Activated T-helper 9 cell treated with anti-CD3 and anti-CD28 coated beads, Interleukin-2, amount 50 U/mL, for 16 hours (primary cell): ENCODE data around the gene TNIK.
A peak's percentile ranks its signal among the peaks of the same experiment; 100 is the strongest.

Experiments used
- DNase-seq: peaks from one replicate; pipeline ENCODE4 v3.0.0-alpha.2; 2020; ENCODE audit warnings: low read depth

TNIK gene

DNA sequence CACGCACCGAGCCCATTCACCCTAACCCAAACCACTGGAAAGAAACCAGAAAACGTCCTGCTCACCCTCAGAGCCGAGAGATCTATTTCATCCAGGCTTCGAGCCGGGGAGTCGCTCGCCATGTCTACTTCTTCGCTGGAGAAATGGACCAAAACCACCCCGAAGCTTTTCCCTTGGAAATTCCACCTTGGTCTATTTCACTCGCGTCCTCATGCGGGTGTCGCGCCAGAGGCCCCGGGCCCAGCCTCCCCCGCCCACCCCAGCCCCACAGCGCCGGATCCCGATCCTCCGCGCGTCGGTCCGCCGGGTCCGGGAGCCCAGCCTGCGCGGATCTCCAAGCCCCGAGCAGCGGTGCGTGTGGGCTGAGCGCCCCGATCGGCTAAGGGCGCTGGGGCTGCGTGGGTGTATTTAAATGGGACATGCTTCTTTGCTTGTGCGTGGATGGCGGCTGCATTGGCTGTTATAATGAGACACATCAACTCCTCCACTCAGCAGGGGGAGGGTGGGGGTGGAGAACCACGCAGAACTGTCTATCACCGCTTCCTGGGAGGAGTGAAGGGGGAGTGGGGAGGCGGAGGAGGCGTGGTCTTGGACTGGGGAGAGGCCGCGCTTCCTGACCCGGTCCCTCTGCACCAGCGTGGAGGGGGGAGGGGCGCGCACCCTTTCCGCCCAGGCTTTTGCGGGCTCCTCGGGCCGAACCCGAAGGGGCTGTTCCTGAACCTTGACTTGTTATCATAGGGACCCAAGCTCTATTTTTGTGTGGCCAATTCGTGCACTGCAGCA lies at the start of gene TNIK:
TNIK (minus strand) TSS at position 464 of the 783 bp plus-strand sequence; CDS start at position 122, 342 bp downstream.
- peak; percentile 90 for DNase-seq

DNA sequence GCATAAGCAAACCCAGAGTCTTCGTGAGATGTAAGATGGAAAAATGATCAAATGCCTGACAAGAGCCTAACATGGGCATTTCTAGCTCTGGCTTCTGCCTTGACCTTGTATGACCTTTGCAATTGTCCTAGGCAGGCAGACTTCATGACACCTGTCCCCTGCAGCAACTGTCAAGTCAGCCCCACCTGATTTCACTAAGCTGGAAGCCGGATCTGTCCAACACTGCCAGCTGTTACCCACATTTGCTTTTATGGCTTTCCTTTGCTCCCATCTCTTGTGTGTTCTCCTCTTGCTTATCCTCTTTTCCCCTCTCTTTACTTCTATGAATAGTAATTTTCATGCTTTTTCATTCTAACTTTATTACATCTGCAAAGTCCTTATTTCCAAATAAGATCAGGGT lies 48.5 kb upstream of the TNIK start:
- DNase-seq = no peak

DNA sequence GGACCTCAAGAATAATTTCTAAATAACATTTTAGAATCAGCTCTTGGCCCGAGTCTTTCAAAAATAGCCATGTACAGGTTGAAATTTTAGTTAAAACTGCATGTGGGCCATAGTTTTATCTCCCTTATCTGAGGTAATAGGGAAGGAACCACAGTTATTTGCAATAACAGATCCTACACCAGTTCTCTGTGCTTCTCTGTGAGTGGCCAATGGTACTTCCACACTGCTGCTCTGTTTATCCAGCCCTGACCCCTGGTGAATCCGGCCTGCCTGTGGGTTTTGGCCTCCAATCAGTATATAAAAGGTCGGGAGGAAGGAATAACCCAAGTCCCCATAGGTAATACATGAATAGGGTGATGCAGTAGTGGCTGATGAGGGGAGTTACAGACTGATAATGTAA lies 48.0 kb upstream of the TNIK start:
- DNase-seq = no peak

DNA sequence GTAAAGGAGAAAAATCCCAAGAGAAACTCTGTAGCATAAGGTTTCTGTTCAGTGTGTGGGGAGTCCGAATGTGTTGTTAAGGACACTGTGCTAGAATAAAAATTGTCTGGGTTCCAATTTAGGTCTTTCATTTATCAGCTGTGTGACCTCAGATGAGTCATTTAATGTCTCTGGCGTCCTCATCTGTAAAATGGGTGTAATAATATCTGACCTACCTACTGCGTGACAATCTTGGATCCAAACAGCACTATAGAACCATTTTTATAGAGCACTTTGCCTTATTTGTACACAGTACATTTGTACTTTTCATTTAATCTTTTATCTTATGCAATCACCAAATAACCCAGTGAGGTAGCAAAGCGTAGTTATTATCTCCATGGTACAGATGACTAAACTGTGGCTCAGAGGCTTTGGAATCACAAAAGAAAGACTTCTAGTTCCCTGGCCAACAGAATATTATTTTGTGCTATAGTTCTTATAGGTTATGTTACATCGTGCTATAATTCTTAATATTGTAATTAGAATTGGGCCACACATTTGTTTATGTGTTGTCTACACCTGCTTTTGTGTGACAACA lies 46.6 kb upstream of the TNIK start:
- no peak for DNase-seq

DNA sequence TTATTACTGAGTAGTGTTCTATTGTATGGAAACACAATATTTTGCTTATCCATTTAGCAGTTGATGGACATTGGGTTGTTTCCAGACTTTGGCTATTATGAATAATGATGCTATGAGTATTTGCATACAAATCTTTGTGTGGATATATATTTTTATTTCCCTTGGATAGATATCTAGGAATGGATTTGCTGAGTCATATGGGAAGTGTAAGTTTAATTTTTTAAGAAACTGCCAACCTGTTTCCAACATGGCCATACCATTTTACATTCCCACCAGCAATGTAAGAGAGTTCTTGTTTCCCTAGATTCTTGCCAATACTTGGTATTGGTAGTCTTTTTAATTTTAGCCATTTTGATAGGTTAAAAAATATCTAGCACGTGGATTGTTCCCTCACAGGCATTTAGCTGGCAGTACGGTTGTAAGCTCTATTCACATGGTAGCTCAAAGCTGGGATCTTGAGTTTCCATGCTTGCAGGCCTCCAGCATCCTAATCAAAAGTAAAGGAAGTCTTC lies 45.7 kb upstream of the TNIK start:
- no peak for DNase-seq

DNA sequence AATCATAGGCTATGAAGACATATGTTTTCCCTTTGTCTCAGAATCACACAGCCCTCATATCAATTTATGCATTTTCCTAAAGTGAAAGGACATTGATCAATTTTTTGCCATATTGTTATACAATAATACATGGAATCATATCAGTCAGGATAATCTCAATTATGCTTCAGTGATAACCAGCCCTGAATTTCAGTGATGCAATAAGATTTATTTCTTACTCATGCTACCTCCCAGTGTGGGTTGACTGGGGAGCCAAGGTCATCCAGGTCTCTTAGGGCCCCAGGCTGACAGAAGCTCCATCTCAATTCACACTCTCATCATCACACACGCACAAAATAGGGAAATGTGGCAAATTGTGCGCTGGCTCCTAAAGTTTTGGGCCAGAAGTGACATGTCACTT lies 44.2 kb upstream of the TNIK start:
- no peak for DNase-seq

DNA sequence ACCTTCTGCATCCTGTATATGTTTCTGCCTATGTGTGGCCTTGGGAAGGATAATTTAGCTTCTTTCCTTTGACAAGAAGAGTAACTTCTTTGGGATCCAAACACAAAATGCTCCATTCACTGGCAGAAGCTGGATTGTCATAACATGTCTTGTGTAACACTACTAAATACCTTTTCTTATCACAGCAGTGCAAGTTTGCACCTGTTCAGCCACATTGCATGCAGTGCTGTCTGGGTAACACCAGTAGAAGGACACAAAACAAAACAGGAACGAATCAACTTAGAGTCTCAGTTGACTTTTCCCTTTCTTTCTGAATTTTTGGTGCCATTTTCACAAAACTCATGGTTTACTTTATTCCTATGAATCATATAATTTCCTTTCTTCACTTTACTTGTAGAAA lies 43.6 kb upstream of the TNIK start:
- no peak for DNase-seq

DNA sequence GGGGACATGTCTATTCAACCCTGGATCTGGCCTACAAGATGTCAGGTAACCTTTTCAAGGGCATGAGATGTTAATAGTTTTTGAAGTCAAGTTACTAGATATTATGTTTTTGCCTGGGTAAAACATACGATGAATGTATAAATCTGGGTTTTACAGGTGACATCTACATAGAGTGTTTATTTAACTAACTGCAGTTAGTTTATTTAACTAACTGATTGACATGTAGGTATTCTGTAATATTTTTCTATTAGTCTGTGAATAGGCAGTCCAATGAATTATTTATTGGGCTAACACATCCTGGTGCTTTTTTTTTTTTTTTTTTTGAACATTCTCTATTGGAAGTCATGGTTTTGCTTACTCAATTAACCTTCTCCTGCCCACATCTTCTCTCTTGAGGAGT lies 38.7 kb upstream of the TNIK start:
- DNase-seq = no peak

DNA sequence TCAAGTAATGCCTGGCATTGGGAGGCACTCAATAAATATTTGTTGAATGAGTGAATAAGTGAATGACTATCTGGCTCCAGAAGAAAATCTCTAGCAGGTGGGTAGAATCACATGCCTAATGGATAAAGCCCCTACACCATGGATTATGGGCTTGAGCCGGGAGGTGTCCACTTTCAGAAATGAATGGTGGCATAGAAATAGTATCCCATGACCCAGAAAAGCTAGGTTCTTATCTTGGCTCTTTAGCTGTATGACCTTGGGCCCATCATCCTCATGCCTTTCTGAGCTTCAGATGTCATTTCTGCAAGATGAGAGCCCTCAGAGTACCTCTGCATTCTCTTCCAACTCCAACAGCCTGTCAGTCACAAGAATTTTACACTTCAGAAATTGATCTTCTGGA lies 37.3 kb upstream of the TNIK start:
- DNase-seq = no peak

DNA sequence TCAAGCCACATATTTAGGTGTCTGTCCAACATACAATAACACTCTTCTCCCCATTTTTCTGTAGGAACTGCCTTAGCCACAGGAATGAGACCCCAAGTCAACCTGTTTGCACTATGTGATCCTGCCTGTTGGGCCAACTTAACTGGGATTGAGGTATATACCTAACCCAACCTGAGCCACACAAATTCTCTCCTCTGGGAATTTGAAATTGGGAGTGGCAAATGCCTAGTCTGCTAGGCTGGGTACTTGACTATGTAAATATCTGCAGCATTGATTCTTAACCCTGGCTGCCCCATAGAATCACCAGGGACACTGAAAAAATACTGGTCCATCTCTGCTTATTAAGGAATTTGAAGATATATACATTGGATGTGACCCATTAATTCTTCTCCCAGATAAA lies 35.2 kb upstream of the TNIK start:
- no peak for DNase-seq

DNA sequence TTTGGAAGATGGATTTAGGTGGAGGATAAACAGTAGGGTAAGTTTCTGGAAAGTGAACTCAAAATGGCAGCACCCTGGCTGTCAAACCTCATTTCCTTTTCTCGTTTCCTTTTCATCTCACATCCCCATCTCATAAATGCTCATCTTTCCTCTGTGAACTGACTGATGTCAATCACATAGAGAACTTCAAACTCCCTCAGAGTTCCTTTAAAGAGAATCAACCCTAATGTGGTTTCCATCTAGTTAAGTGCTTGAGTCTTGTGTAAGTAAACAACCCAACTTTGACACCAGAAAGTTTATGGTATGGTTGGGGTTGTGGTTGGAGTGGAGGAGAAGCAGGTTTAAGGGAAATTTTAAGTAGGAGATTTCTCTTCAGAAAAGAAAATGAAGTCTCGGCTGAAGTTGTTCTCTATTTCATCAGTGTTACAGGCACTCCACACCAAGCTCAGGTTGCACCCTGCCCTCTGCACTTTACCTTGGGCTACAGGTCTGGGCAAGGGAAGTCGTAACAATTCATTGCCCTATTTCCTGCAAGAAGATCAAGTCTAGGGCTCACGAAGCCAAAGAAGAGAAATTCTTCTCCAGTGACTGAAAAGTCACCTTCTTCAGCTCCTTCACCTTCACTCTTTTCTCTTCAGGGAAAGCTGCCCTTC lies 34.4 kb upstream of the TNIK start:
- DNase-seq = no peak

DNA sequence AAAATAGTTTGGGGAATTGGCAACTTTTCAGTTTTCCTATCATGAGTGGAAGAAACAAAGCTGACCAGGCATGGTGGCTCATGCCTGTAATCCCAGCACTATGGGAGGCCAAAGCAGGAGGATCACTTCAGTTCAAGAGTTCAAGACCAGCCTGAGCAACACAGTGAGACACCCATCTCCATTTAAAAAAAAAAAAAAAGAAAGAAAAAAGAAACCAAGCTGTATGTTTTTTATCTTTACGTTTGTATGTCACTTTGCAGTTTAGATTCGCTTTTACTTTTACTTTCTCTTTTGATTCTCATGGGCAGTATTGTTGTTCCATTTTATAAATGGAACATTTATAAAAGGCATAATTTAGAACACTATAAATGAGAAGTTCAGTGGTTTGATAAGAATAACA lies 31.2 kb upstream of the TNIK start:
- DNase-seq = no peak

DNA sequence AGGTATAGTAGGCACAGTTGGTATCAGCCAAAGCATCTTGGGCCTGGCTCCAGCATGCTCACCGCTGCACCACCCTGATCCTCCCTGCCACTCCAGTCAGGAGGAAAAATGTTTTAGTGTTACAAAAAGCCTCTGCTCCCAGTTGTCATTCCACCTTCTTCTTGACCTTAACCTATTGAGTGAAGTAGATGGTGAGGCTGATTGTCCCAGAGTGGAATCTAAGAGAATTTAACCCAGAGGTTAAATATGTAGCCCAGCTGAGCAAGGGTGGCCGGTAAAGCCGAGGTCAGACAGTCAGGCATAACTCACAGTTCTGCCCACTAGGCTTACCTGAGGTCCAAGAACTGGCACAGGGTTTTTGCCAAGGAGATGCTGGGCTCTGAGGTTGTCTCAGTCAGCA lies 30.7 kb upstream of the TNIK start:
- no peak for DNase-seq

DNA sequence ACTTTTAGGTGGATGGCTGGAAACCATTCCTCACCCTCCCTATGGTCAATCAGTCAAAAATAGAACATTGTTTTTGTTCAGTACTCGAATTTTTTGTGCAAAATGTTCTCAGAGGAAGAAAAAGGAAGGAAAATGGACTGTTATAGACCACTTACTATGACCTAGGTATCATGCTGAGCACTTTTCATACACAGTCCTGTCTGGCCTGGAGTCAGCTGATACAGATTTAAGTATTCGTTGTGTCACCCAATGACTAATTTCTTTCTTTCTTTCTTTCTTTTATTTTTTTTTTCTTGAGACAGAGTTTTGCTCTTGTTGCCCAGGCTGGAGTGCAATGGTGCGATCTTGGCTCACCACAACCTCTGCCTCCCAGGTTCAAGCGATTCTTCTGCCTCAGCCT lies 29.1 kb upstream of the TNIK start:
- no peak for DNase-seq

DNA sequence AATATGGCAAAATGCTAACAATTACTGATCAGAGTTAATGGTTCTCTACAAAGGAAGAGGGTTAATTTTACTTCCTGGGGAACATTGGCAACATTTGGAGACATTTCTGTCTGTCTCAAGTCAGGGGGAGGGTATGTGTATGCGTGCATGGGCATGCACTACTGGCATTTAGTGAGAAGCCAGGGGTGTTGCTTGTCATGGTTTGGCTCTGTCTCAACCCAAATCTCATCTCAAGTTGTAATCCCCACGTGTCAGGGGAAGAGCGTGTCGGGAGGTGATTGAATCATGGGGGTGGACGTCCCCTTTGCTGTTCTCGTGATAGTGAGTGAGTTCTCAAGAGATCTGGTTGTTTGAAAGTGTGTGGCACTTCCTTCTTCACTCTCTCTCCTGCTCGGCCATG lies 28.3 kb upstream of the TNIK start:
- DNase-seq = no peak

DNA sequence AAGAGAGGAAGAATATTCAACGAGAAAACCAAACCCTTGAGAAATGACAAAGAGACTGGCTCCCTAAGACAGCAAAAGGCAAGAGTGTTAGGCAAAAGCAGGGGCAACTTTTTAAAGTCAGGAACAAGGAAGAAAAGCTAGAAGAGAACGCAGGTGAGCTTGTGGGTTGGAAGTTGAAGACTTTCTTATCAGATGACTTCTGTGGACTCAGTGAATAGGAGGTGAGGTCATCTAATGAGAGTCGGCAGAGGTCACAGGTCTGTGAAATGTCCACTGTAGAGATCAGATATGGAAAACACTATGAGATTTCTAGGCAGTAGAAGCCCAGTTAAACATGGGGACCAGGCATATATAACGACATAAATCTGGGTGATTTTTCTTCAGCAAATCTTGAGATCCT lies 27.2 kb upstream of the TNIK start:
- DNase-seq = no peak

DNA sequence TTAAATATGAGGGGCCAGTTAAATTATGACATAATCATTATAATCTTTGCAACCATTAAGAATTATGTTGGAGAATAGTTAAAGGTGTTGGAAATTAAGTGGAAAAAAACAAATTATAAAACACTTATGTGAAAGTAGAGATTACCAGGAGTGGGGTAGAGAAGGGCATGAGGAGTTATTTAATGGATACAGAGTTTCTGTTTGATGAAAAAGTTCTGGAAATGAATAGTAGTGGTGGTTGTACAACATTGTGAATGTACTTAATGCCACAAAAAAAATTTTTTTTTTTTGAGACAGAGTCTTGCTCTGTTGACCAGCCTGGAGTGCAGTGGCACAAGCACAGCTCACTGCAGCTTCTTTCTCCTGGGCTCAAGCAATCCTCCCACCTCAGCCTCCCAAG lies 25.1 kb upstream of the TNIK start:
- DNase-seq = no peak

DNA sequence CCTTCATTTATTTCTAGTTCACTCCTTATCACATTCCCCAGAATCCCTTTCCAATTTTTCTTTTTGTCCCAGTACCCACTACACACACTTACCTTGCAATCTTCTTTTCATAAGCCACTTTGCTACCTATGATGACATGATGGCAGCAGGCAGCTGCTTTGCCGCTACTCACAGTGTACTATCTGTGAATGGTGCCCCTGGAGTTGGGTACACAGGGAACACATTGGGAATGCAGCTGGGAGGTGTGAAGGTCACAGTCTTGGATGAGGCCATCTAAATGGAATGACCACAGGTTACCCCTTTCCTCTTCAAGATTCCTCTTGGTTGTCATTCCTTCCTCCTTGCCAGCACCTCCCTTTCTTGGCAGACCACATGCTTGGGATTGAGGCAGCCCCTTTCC lies 20.8 kb upstream of the TNIK start:
- no peak for DNase-seq

DNA sequence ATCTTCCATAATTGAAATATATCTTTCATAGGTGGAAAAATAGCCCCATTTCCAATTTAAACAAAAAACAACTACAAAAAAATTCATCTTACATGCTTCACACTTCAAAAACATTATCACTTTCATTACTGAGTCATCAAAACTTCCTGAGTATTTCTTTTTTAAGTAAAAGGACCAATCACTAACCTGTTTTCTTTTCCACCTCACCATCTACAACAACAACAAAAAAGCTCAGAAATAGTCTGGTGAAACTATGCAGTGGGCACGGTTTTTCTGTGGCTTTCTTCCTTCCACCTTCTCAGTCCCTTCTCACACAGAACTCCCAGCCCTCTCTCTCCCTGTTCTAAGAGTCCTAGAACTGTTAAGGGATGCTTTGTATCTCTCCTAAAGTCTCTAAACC lies 20.3 kb upstream of the TNIK start:
- no peak for DNase-seq

DNA sequence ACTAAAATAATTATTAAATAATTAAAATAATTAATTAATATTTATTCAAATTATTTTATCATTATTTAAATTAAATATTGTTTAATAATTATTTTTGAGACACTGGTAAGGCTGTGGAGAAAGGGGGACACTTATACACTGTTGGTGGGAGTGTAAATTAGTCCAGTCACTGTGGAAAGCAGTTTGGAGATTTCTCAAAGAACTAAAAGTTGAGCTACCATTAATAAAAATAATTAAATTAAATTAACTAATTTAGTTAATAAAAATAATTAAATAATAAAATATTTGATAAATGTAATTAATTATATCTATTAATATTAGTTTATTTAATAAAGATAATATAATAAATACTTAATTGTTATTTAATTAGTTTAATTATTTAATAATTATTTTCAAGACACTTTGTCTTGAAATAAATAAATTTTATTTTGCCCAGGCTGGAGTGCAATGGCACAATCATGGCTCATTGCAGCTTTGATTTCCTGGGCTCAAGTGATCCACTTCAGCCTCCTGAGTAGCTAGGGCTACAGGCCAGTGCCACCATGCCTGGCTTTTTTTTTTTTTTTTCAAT lies 16.4 kb upstream of the TNIK start:
- no peak for DNase-seq

DNA sequence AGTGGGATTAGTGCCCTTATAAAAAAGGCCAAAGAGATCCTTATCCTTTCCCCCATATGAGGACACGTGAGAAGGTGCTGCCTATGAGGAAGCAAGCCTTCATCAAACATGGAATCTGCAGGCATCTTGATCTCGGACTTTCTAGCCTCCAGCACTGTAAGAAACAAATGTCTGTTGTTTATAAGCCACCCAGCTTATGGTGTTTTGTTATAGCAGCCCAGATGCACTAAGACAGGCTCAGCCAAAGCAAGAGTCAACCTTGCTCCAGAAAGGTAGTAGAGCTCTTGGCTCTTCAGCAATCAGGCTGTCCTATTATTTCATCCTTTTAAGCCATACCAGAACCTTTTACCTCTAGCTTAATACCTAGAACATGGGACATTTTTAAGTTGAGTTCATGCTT lies 12.3 kb upstream of the TNIK start:
- DNase-seq = no peak

DNA sequence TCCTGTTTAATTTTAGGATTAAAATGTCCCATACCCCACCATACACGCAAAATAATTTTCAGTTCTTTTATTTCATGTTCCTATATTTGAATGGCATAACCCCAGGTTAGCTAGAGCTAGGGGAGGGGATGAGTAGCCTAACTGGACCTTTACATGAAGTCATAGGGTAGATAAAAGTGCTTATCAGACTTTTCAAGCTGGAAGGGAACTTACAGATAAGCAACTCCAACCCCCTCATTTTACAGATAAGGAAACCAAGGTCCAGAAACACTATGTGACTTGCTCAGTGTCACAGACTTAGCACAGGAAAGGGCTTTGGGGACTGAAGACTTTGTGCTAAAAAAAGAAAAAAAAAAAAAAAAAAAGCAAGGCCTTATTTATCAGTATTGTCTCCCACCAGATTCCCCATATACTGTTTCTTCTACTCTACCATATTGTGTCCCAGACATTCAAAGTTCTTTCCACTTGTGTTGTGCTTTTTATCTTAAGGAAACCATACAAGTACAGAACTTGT lies 10.6 kb upstream of the TNIK start:
- DNase-seq = no peak

DNA sequence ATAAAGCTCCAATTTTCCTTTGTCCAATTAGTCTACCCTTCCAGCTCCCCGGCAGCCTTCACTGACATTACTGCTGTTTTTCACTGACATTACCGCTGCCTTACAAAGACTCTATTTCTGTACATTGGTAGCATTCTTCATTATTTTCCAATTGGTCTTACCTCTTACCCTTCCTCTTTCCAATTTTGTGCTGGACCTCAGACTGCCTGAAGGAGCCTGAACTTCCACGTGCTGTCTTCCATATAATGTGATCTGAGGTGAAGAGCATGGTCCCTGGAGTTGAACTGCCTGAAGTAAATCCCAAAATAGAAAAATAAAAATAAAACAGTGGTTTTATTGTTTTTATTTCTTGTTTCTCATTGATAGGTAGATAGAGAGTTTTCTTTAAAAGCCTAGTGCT lies 9.2 kb upstream of the TNIK start:
- DNase-seq = no peak
